CD14-positive monocyte (primary cell): ENCODE measurements around the gene CCDC40. TPM values are rescaled to one million over a fixed set of nuclear protein-coding genes. Genes with fewer than 3 reads are reported as not detected.

Experiments
- DNase-seq, 3 donors: peaks; one replicate each; pipeline ENCODE4 v3.0.0-alpha.2; 2011 to 2022
- H2AFZ ChIP-seq: 2 replicates; pipeline ENCODE4 v1.6.0; 2012; ENCODE audit warnings: mild to moderate bottlenecking, low read depth, low read length, inconsistent platforms; ENCODE audit not compliant: insufficient read depth, poor library complexity, severe bottlenecking
- H3K27ac ChIP-seq, 2 donors: 1 replicate in 1 of 2; 2 replicates in 1 of 2; pipeline ENCODE4 v1.5.1; 2012 to 2013; ENCODE audit warnings: low read length in 2 of 2, control low read depth in 1 of 2, inconsistent platforms in 1 of 2, low read depth in 1 of 2, mild to moderate bottlenecking in 1 of 2
- H3K27me3 ChIP-seq, 2 donors: one replicate each; pipeline versions ENCODE4 v1.6.0 to v1.6.1; 2011 to 2013; ENCODE audit warnings: low read length in 2 of 2; ENCODE audit not compliant: control insufficient read depth in 2 of 2, insufficient read depth in 2 of 2
- H3K36me3 ChIP-seq, 2 donors: replicated peaks in 1 of 2; 1 replicate in 1 of 2; 2 replicates in 1 of 2; pipeline versions ENCODE4 v1.5.1 to v1.6.1; 2012 to 2013; ENCODE audit warnings: low read length in 2 of 2, control low read depth in 1 of 2, inconsistent platforms in 1 of 2, mild to moderate bottlenecking in 1 of 2; ENCODE audit not compliant: insufficient read depth in 2 of 2, control insufficient read depth in 1 of 2
- H3K4me1 ChIP-seq, 2 donors: 1 replicate in 1 of 2; 2 replicates in 1 of 2; pipeline versions ENCODE4 v1.5.1 to v1.6.1; 2012 to 2013; ENCODE audit warnings: low read length in 2 of 2, control low read depth in 1 of 2, inconsistent platforms in 1 of 2, mild to moderate bottlenecking in 1 of 2, moderate library complexity in 1 of 2; ENCODE audit not compliant: insufficient read depth in 2 of 2, control insufficient read depth in 1 of 2
- H3K4me2 ChIP-seq: replicated peaks from 2 replicates; pipeline ENCODE3; 2012; ENCODE audit warnings: low read length, moderate library complexity, mild to moderate bottlenecking; ENCODE audit not compliant: poor library complexity, severe bottlenecking; ENCODE audit errors: extremely low read depth
- H3K4me3 ChIP-seq, 3 experiments: fragments of 200-600 bp in 1 of 3; sonication (generic) in 1 of 3; replicated peaks in 1 of 3; 1 replicate in 2 of 3; 2 replicates in 1 of 3; pipeline ENCODE4 v1.5.1; 2011 to 2013; ENCODE audit warnings: low read length in 3 of 3, mild to moderate bottlenecking in 3 of 3, control low read depth in 2 of 3, low read depth in 2 of 3, inconsistent platforms in 1 of 3, moderate library complexity in 1 of 3
- H3K79me2 ChIP-seq: 2 replicates; pipeline ENCODE4 v1.6.0; 2012; ENCODE audit warnings: mild to moderate bottlenecking, control low read depth, inconsistent platforms, low read length, moderate library complexity; ENCODE audit not compliant: insufficient read depth
- H3K9ac ChIP-seq: 2 replicates; pipeline ENCODE4 v1.6.0; 2017; ENCODE audit warnings: low read length, mild to moderate bottlenecking; ENCODE audit not compliant: insufficient read depth, poor library complexity, severe bottlenecking
- H3K9me3 ChIP-seq, 2 donors: replicated peaks in 1 of 2; 1 replicate in 1 of 2; 2 replicates in 1 of 2; pipeline versions ENCODE4 v1.5.1 to v1.6.1; 2012 to 2013; ENCODE audit warnings: low read length in 2 of 2, control low read depth in 1 of 2; ENCODE audit not compliant: control insufficient read depth in 1 of 2, insufficient read depth in 1 of 2
- H4K20me1 ChIP-seq: 2 replicates; pipeline ENCODE4 v1.6.0; 2012; ENCODE audit warnings: mild to moderate bottlenecking, low read length, control low read depth, moderate library complexity; ENCODE audit not compliant: insufficient read depth
- H3K27ac Mint-ChIP-seq, 7 donors: one replicate each; pipeline ENCODE4 v1.8.0; 2020; ENCODE audit warnings: mild to moderate bottlenecking in 7 of 7, mixed read lengths in 7 of 7, moderate library complexity in 6 of 7, inconsistent platforms in 2 of 7
- H3K27me3 Mint-ChIP-seq, 3 donors: one replicate each; pipeline ENCODE4 v1.8.0; 2021 to 2022; ENCODE audit warnings: low read depth in 3 of 3, mild to moderate bottlenecking in 3 of 3, mixed read lengths in 3 of 3, moderate library complexity in 3 of 3, inconsistent platforms in 1 of 3
- H3K36me3 Mint-ChIP-seq, 2 donors: one replicate each; pipeline ENCODE4 v1.8.0; 2020; ENCODE audit warnings: mixed read lengths in 2 of 2, inconsistent platforms in 1 of 2, mild to moderate bottlenecking in 1 of 2
- H3K4me1 Mint-ChIP-seq: one replicate; pipeline ENCODE4 v1.8.0; 2020; ENCODE audit warnings: mild to moderate bottlenecking, mixed read lengths
- H3K4me3 Mint-ChIP-seq, 2 donors: one replicate each; pipeline ENCODE4 v1.8.0; 2020; ENCODE audit warnings: mild to moderate bottlenecking in 2 of 2, mixed read lengths in 2 of 2, moderate library complexity in 1 of 2
- H3K9me3 Mint-ChIP-seq, 7 donors: one replicate each; pipeline ENCODE4 v1.8.0; 2020 to 2022; ENCODE audit warnings: mixed read lengths in 7 of 7, mild to moderate bottlenecking in 6 of 7, moderate library complexity in 6 of 7, inconsistent platforms in 2 of 7
- WGBS: methylation state at CpG from one replicate; pipeline ENCODE4 v1.1.5; 2013; ENCODE audit warnings: missing lambda C conversion rate; ENCODE audit not compliant: insufficient coverage; 5-methylcytosine and 5-hydroxymethylcytosine counted together
- intact Hi-C, 2 donors: fragments of 100-400 bp; cut with micrococcal nuclease; formaldehyde crosslinking; loops; one replicate each; pipeline versions ENCODE4 v1.15.0 to v1.15.1; 2023
- polyA plus RNA-seq, 3 donors: library from polyadenylated mRNA; depleted of rRNA in 1 of 3; unstranded in 2 of 3; stranded (reverse) in 1 of 3; fragments of 300-500 nt in 2 of 3; fragments of >200 nt in 1 of 3; fragmentation: Illumina TruSeq in 2 of 3; gene quantifications; 1 replicate in 2 of 3; 2 replicates in 1 of 3; pipeline ENCODE4 v1.2.3, GENCODE V29; 2012 to 2021
- TF ChIP-seq, protein P1 (sequence below): fragments of 200-600 bp; IDR thresholded peaks from one replicate; pipeline ENCODE4 v1.8.0; 2022; ENCODE audit warnings: antibody characterized with exemption, mild to moderate bottlenecking

CCDC40 gene
- polyA plus RNA-seq, 3 donors, result 0.21 to 0.27 TPM; not detected in 1

DNA sequence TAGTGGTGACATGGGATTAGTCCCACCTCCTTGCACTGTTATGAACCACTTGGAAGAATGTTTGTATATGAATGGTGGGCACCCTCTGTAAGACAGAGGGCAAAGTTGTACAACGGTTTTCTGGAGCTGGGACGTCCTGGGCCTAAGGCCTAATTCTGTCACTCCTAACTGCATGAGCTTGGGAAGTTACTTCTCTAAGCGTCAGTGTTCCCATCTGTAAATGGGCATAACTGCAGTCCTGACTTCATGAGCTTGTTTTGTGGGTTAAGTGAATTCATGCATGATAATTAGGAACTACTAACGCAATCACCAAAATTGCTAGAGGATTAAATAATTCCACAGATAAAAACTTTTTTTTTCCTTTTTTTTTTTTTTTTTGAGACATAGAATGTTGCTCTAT lies 2.6 kb upstream of the CCDC40 start:
- Histone ChIP-seq H3K9me3 (no peaks in the 10 kb centered on the region), H3K79me2 (no peaks in the 10 kb centered on the region), H3K4me3 (no peak overlapping the region), H3K4me1 (peaks cover 20 to 31% of the 10 kb centered on the region in 2 donors), H3K9ac (no peak overlapping the region), H3K27me3 (peaks cover 22 to 38% of the 10 kb centered on the region in 2 donors), H3K36me3 (no peaks in the 10 kb centered on the region), H4K20me1 (no peaks in the 10 kb centered on the region), H2AFZ (no peak overlapping the region), H3K27ac (no peak overlapping the region), H3K4me2 (no peak overlapping the region)
- Mint-ChIP-seq H3K4me3 (peak overlapping the region in 1 of 2 donors; percentile 94), H3K27ac (no peak overlapping the region), H3K27me3 (peaks cover 39 to 56% (median 45%) of the 10 kb centered on the region in 3 donors), H3K4me1 (peaks cover 29% of the 10 kb centered on the region), H3K36me3 (peaks cover 5 to 14% of the 10 kb centered on the region in 2 donors), H3K9me3 (peaks cover 0 to 9% (median 4%) of the 10 kb centered on the region in 7 donors)
- 94% methylated on average over 2 of the region's 4 CpGs for WGBS
- TF ChIP-seq, protein P1, sequence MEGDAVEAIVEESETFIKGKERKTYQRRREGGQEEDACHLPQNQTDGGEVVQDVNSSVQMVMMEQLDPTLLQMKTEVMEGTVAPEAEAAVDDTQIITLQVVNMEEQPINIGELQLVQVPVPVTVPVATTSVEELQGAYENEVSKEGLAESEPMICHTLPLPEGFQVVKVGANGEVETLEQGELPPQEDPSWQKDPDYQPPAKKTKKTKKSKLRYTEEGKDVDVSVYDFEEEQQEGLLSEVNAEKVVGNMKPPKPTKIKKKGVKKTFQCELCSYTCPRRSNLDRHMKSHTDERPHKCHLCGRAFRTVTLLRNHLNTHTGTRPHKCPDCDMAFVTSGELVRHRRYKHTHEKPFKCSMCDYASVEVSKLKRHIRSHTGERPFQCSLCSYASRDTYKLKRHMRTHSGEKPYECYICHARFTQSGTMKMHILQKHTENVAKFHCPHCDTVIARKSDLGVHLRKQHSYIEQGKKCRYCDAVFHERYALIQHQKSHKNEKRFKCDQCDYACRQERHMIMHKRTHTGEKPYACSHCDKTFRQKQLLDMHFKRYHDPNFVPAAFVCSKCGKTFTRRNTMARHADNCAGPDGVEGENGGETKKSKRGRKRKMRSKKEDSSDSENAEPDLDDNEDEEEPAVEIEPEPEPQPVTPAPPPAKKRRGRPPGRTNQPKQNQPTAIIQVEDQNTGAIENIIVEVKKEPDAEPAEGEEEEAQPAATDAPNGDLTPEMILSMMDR, result no peak
- intact Hi-C loops, result loop anchor here in 1 of 2 donors (10.0 kb wide), 1 partner anchor 111 kb away; the partner anchor contains the start of gene EIF4A3
- no peak for DNase-seq

DNA sequence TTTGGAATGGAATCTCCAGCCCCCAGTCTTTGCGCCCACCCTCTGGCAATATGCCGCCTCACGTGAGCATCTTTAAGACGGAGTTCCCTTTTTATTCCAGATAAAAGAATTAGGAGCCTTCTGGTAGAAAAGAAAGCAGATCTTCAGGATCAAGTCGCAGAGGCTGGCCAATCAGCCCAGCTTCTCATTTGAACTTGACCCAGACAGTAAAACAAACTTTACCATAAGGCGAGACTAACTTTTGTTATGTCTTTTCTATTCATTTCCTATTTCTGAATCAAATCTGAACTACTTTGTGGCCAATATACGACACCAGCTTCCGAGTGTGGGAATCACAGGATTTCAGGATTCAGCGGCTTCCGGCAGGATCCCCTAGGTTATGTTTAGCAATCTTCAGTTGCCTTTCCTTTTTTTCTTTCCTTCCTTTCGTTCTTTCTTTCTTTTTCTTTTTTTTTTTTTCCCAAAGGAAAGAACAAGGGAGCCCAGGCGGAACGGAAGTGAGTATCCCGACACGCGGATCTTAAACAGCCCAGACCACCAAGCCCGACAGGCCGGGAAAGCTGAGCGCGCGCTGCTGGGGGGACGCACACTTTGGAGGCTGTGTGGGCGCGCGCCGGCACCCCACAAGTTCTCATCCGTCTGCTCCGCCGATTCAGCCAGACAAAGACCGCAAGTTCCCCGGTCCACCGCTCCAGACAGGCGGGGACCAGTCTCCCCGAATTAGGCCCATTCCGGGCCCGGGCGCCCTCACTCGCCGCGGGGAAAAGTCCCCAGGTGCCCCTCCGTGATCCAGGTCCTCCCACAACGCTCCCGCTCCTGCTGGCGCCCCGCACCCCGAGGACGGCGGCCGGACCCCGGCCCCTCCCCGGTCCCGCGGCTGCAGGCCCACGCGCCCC lies 1.4 kb upstream of the CCDC40 start:
- peak overlapping the region; percentile 85 to 94 for H3K4me3 Mint-ChIP-seq
- Histone ChIP-seq H3K9ac (peak overlapping the region; percentile 49), H3K4me3 (peak overlapping the region; percentile 43 to 73 (median 62)), H4K20me1 (no peaks in the 10 kb centered on the region), H3K9me3 (no peaks in the 10 kb centered on the region), H2AFZ (peak overlapping the region; percentile 33), H3K27ac (no peak overlapping the region), H3K36me3 (no peaks in the 10 kb centered on the region), H3K4me1 (peaks cover 20 to 24% of the 10 kb centered on the region in 2 donors), H3K79me2 (no peaks in the 10 kb centered on the region), H3K4me2 (peak overlapping the region; percentile 85), H3K27me3 (peaks cover 22 to 44% of the 10 kb centered on the region in 2 donors)
- peaks cover 42 to 62% (median 49%) of the 10 kb centered on the region in 3 donors for H3K27me3 Mint-ChIP-seq
- under 1% methylated on average over 50 of the region's 55 CpGs for WGBS
- intact Hi-C loops, result loop anchor here in 1 of 2 donors (10.0 kb wide), 1 partner anchor 110 kb away; the partner anchor contains the start of gene EIF4A3
- peak overlapping the region in 5 of 7 donors; percentile 66 to 84 (median 77) for H3K27ac Mint-ChIP-seq
- peaks cover 5 to 14% of the 10 kb centered on the region in 2 donors for H3K36me3 Mint-ChIP-seq
- TF ChIP-seq, protein P1, result no peak
- H3K4me1 Mint-ChIP-seq, result peaks cover 21% of the 10 kb centered on the region
- peaks cover 0 to 9% (median 4%) of the 10 kb centered on the region in 7 donors for H3K9me3 Mint-ChIP-seq
- peak; percentile 29 to 46 (median 32) for DNase-seq
